HL-60 (cell line): ENCODE measurements around the gene COL18A1.

Experiments
- DNase-seq, 2 experiments: peaks; one replicate each; pipeline ENCODE4 v3.0.0-alpha.2; 2010 to 2020; ENCODE audit warnings: low read depth in 1 of 2, low spot score in 1 of 2
- H3K27ac ChIP-seq: fragments of 250-450 bp; sonication (Bioruptor Pico); replicated peaks from 2 replicates; pipeline ENCODE4 v1.5.1; 2020; ENCODE audit warnings: mild to moderate bottlenecking, moderate library complexity
- H3K27me3 ChIP-seq: fragments of 250-450 bp; sonication (Bioruptor Pico); 2 replicates; pipeline ENCODE4 v1.5.1; 2021; ENCODE audit warnings: mild to moderate bottlenecking, moderate library complexity; ENCODE audit not compliant: insufficient read depth, poor library complexity, severe bottlenecking
- H3K4me3 ChIP-seq: replicated peaks from 2 replicates; pipeline ENCODE4 v1.5.1; 2011; ENCODE audit warnings: mild to moderate bottlenecking, control low read depth, low read length; ENCODE audit not compliant: insufficient read depth
- GABPA ChIP-seq: IDR thresholded peaks from 2 replicates; pipeline ENCODE4 v1.6.1; 2012; ENCODE audit warnings: low read depth
- POLR2AphosphoS5 ChIP-seq: IDR thresholded peaks from 2 replicates; pipeline ENCODE4 v1.6.1; 2012; ENCODE audit warnings: low read depth
- SPI1 ChIP-seq: IDR thresholded peaks from 2 replicates; pipeline ENCODE4 v1.6.1; 2012; ENCODE audit warnings: low read depth, mild to moderate bottlenecking, borderline replicate concordance
- TF ChIP-seq, protein P1 (sequence below): IDR thresholded peaks from one replicate; pipeline ENCODE4 v1.5.1; 2011; ENCODE audit warnings: low read length, control low read depth, inconsistent platforms; ENCODE audit not compliant: insufficient read depth
- TF ChIP-seq, protein P2 (sequence below): IDR thresholded peaks from 2 replicates; pipeline ENCODE4 v1.6.1; 2012; ENCODE audit warnings: low read depth; ENCODE audit not compliant: insufficient replicate concordance

COL18A1 gene

DNA sequence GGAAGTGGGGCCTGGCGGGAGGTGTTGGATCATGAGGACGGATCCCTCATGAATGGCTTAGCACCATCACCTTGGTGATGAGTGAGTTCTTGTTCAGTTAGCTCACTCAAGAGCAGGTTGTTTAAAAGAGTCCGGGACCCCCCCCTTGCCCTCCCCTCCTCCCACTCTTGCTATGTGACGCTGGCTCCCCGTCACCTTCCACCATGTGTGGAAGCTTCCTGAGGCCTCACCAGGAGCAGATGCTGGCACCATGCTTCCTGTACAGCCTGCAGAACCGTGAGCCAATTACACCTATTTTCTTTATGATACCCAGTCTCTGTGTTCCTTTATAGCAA lies 140.2 kb downstream of the COL18A1 start:
- no peak overlapping the region for H3K27ac ChIP-seq
- no peak for DNase-seq
- TF ChIP-seq SPI1 (no peak), POLR2AphosphoS5 (no peak), GABPA (no peak)
- TF ChIP-seq, protein P1, sequence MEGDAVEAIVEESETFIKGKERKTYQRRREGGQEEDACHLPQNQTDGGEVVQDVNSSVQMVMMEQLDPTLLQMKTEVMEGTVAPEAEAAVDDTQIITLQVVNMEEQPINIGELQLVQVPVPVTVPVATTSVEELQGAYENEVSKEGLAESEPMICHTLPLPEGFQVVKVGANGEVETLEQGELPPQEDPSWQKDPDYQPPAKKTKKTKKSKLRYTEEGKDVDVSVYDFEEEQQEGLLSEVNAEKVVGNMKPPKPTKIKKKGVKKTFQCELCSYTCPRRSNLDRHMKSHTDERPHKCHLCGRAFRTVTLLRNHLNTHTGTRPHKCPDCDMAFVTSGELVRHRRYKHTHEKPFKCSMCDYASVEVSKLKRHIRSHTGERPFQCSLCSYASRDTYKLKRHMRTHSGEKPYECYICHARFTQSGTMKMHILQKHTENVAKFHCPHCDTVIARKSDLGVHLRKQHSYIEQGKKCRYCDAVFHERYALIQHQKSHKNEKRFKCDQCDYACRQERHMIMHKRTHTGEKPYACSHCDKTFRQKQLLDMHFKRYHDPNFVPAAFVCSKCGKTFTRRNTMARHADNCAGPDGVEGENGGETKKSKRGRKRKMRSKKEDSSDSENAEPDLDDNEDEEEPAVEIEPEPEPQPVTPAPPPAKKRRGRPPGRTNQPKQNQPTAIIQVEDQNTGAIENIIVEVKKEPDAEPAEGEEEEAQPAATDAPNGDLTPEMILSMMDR, result no peak
- TF ChIP-seq, protein P2, sequence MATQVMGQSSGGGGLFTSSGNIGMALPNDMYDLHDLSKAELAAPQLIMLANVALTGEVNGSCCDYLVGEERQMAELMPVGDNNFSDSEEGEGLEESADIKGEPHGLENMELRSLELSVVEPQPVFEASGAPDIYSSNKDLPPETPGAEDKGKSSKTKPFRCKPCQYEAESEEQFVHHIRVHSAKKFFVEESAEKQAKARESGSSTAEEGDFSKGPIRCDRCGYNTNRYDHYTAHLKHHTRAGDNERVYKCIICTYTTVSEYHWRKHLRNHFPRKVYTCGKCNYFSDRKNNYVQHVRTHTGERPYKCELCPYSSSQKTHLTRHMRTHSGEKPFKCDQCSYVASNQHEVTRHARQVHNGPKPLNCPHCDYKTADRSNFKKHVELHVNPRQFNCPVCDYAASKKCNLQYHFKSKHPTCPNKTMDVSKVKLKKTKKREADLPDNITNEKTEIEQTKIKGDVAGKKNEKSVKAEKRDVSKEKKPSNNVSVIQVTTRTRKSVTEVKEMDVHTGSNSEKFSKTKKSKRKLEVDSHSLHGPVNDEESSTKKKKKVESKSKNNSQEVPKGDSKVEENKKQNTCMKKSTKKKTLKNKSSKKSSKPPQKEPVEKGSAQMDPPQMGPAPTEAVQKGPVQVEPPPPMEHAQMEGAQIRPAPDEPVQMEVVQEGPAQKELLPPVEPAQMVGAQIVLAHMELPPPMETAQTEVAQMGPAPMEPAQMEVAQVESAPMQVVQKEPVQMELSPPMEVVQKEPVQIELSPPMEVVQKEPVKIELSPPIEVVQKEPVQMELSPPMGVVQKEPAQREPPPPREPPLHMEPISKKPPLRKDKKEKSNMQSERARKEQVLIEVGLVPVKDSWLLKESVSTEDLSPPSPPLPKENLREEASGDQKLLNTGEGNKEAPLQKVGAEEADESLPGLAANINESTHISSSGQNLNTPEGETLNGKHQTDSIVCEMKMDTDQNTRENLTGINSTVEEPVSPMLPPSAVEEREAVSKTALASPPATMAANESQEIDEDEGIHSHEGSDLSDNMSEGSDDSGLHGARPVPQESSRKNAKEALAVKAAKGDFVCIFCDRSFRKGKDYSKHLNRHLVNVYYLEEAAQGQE, result no peak
- no peak overlapping the region for H3K4me3 ChIP-seq
- H3K27me3 ChIP-seq, result no peaks in the 10 kb centered on the region

DNA sequence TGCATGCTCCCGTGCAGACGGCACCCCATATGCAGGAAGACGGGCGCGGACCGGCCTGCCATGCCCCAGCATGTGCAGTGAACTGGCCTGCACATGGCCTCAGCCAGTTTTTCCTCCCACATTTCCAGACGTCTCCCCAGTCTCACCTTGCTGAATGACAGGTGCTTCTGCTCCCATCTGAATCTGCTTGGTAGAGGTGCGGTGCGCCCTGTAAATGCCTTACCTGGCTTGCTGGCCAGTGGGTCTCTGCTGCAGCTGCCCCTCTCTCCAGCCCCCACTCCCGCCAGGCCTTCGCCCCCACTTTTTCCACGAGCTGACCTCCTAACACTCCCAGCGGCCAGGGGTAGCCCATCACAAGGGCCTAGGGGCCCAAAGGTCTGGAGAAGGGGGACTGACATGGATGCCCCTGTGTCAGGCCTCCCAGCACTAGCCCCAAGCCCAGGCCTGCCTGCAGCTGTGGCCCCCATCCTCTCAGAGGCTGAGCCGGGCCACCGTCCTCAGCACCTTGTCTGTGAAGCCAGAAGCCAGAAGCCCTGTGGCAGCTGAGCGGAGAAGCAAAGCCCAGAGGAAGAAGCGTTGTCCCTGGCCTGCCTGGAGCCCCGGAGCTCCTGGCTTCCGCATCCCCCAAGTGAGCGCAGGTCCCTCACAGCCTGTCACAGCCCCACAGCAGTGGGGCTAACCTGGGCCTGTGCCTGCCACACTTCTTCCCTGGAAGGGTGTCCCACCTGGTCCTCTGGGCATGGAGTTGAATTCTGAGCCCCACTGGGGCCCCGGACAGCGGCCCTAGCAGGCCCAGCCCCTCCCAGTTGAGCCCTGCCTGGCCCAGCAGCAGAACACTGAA lies 140.9 kb downstream of the COL18A1 start:
- no peak for TF ChIP-seq SPI1
- no peak for TF ChIP-seq POLR2AphosphoS5
- Histone ChIP-seq H3K4me3 (no peak overlapping the region), H3K27ac (no peak overlapping the region), H3K27me3 (no peaks in the 10 kb centered on the region)
- no peak for DNase-seq

GRCh38 chr21:45546636-45547544 lies 141.9 kb downstream of the COL18A1 start:
- Histone ChIP-seq H3K27me3 (no peaks in the 10 kb centered on the region), H3K27ac (no peak overlapping the region), H3K4me3 (no peak overlapping the region)
- DNase-seq, result no peak
- TF ChIP-seq, protein P1, result no peak
- TF ChIP-seq SPI1 (no peak), GABPA (no peak), POLR2AphosphoS5 (no peak)
- TF ChIP-seq, protein P2, result no peak

GRCh38 chr21:45547545-45547900 lies 142.6 kb downstream of the COL18A1 start:
- no peak overlapping the region for H3K27ac ChIP-seq
- no peak overlapping the region for H3K4me3 ChIP-seq
- no peaks in the 10 kb centered on the region for H3K27me3 ChIP-seq
- TF ChIP-seq, protein P1, result no peak
- TF ChIP-seq SPI1 (no peak), GABPA (no peak), POLR2AphosphoS5 (no peak)
- TF ChIP-seq, protein P2, result no peak
- DNase-seq, result no peak
